ENCODE data around the gene RHBDF2. TPM values are rescaled to one million over a fixed set of nuclear protein-coding genes. Genes with fewer than 3 reads are reported as not detected.
A peak's percentile ranks its signal among the peaks of the same experiment; 100 is the strongest.
"Not testable (repeated sequence)": the region's sequence is repeated elsewhere in the genome, so short reads cannot be mapped to it uniquely, and the experiment has no call there.

Gene RHBDF2
- total and polyA plus RNA-seq, 8 donors, result 7.5 to 61.7 (median 11.0) TPM

DNA sequence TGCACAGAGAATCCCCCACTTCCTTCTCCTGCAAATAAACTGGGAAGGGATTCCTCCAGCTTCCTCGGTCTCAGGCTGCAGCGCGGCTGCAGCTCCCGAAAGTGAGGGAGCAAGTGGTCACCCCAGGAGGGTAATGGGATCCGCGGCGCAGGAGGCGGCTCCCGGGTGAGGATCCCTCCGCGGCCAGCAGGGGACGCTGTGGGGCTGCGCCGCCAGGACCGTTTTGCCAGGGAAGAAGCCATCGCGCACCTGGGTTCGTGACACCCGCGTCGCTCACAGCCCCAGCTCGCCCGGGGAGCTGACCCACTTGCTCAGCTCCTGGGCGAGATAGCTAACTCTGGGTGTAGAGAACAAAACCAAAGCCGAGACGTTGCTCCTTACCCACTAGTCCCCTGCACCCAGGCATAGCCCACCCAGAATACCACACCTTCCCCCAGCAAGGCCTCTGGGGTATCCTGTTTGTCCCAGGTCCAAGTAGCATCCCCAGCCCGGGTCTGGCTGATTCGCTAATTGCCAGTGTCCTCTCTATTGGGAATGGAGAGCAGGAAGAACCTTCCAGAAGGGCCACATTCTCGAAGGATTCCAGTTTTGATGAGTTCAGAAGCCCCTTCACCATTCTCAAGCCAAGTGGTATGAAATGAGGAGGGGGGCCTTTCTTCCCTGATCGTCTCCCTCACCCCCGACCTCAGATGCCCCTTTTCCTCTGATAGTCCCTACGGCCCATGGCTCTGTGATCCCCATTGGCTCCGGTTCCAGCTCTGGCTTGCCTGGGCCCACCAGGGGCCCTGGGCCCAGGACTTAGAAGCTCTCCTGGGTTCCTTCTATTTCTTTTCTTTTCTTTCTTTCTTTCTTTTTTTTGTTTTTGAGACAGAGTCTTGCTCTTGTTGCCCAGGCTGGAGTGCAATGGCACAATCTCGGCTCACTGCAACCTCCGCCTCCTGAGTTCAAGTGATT lies 22.1 kb upstream of the RHBDF2 start:
- Histone ChIP-seq H3K27ac (no peak overlapping the region), H3K4me1 (peaks cover 26 to 40% of the 10 kb centered on the region in 2 donors), H3K9me3 (no peaks in the 10 kb centered on the region), H3K4me3 (no peak overlapping the region), H3K36me3 (no peaks in the 10 kb centered on the region), H3K27me3 (peaks cover 0 to 4% of the 10 kb centered on the region in 2 donors)
- peak; percentile 92 for ATAC-seq
- DNase-seq, result peak; percentile 55 to 97 (median 78)
- intact Hi-C loops (cut with DNase I), result no loop called here
- TF ChIP-seq, protein P1, sequence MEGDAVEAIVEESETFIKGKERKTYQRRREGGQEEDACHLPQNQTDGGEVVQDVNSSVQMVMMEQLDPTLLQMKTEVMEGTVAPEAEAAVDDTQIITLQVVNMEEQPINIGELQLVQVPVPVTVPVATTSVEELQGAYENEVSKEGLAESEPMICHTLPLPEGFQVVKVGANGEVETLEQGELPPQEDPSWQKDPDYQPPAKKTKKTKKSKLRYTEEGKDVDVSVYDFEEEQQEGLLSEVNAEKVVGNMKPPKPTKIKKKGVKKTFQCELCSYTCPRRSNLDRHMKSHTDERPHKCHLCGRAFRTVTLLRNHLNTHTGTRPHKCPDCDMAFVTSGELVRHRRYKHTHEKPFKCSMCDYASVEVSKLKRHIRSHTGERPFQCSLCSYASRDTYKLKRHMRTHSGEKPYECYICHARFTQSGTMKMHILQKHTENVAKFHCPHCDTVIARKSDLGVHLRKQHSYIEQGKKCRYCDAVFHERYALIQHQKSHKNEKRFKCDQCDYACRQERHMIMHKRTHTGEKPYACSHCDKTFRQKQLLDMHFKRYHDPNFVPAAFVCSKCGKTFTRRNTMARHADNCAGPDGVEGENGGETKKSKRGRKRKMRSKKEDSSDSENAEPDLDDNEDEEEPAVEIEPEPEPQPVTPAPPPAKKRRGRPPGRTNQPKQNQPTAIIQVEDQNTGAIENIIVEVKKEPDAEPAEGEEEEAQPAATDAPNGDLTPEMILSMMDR (IDR thresholded peaks at IDR 0.05), result peak; percentile 99 to 100

DNA sequence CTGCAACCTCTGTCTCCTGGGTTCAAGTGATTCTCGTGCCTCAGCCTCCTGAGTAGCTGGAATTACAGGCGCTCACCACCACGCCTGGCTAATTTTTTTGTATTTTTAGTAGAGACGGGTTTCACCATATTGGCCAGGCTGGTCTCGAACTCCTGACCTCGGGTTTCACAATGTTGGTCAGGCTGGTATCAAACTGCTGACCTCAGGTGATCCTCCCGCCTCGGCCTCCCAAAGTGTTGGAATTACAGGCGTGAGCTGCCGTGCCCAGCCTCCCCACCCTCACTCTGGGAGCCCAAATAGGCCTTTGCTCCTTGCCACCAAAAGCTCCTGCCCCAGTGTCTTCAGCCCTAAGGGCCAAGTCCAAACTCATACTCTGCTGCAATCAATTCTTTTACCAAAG lies 20.5 kb upstream of the RHBDF2 start:
- H3K27me3 ChIP-seq; DNase-seq; intact Hi-C loops (cut with DNase I); ATAC-seq; H3K4me3 ChIP-seq; H3K36me3 ChIP-seq; H3K9me3 ChIP-seq; H3K27ac ChIP-seq: not testable (repeated sequence)
- H3K4me1 ChIP-seq, result peaks cover 16 to 26% of the 10 kb centered on the region in 2 donors

DNA sequence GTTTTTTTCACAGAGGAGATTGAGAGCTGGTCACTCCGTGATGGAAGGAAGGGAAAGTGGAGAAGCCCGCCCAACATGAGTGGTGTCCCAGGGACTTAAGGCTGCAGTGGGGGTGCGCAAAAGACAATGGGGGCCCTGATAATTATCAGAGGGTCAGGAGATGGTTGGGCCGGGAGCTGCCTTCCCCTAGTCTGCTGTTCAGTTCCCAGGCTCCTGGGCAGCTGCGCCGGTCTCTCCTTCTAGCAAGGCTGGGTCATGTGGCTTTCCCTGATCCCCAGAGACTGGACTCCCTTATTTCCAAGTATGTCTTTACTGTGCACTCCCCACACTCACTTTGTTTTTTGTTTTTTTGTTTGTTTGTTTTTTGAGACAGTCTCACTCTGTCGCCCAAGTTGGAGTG lies 20.0 kb upstream of the RHBDF2 start:
- no peak for DNase-seq
- H3K4me1 ChIP-seq, result peaks cover 16 to 26% of the 10 kb centered on the region in 2 donors
- intact Hi-C loops (cut with DNase I), result no loop called here

DNA sequence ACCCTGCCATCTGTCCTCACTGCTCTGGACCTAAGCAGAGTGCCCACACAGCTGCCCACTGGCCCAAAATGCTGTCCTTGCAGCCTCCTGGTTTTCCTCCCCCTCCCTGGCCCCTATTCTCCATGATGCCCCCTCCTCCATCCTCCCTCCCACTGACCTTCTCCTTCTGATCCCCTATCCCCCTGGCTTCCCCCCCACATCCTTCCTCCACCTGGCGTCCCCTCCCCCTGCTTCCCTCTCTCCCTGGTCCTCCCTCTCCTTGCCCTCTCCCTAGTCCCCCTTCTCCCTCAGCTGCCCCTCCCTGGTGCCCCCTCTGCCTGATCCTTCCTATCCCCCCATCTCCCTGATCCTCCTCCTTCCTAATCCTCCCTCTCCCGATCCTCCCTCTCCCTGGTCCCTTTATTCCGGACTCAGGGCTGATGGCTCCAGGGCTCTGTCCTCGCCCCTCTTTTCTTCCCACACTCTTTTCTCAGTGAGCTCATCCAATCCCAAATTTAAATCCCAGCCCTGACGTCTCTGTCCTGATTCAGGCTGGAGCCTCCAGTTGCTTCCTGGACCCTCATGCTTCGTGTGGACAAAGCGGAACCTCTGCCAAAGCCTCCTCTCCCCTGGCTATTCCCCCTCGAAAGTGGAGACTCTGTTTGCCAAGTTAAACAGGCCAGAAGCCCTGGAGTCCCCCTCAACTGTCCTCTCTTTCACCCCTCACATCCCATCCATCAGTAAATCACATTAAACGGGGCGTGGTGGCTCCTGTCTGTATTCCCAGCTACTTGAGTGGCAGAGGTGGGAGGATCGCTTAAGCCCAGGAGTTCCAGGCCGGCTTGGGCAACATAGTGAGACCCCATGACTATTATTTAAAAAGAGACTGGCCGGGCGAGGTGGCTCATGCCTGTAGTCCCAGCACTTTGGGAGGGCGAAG lies 18.1 kb upstream of the RHBDF2 start:
- DNase-seq (no peak), ATAC-seq (no peak)
- Histone ChIP-seq H3K36me3 (no peaks in the 10 kb centered on the region), H3K4me1 (peaks cover 6 to 31% of the 10 kb centered on the region in 2 donors), H3K9me3 (no peaks in the 10 kb centered on the region), H3K27me3 (peaks cover 0 to 4% of the 10 kb centered on the region in 2 donors), H3K4me3 (no peak overlapping the region), H3K27ac (no peak overlapping the region)
- intact Hi-C loops (cut with DNase I), result no loop called here
- TF ChIP-seq, protein P1 (IDR thresholded peaks at IDR 0.05), result no peak

More for the DNA sequence above, 20.0 kb upstream of the RHBDF2 start:
- no peaks in the 10 kb centered on the region for H3K36me3 ChIP-seq
- no peak for ATAC-seq
- H3K27ac ChIP-seq, result no peak overlapping the region
- H3K9me3 ChIP-seq, result no peaks in the 10 kb centered on the region
- H3K27me3 ChIP-seq, result peaks cover 0 to 4% of the 10 kb centered on the region in 2 donors
- H3K4me3 ChIP-seq, result no peak overlapping the region
- TF ChIP-seq, protein P1 (IDR thresholded peaks at IDR 0.05), result no peak

DNA sequence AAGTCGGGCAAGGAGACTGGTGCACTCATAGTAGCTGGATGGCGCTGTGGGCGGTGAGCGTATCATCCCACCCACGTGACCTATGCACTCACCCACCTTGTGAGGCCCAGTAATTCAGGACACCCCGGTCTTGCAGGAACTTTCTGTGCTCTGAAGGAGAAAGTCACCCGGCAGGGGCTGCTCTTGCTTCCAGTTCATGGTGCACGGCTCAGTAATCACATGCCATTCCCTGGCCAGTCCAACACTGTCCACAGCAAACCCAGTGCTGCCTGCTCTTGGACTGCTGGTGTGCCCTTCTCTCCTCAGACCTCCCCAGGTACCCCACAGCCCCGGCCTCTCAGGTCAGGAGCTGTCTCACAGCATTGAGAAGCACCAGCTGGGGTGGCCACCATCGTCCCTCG lies 16.4 kb upstream of the RHBDF2 start:
- DNase-seq, result no peak
- Histone ChIP-seq H3K27me3 (no peaks in the 10 kb centered on the region), H3K9me3 (no peaks in the 10 kb centered on the region), H3K27ac (no peak overlapping the region), H3K4me1 (peaks cover 0 to 22% of the 10 kb centered on the region in 2 donors), H3K4me3 (no peak overlapping the region), H3K36me3 (no peaks in the 10 kb centered on the region)
- no peak for ATAC-seq
- TF ChIP-seq, protein P1 (IDR thresholded peaks at IDR 0.05), result no peak
- intact Hi-C loops (cut with DNase I), result no loop called here
